ENCODE data around the gene CSAG2.
"Not testable (repeated sequence)": the region's sequence is repeated elsewhere in the genome, so short reads cannot be mapped to it uniquely, and the experiment has no call there.

The CSAG2 gene

GRCh38 chrX:152709173-152709572 lies at the start of gene CSAG2:
CSAG2 (minus strand) TSS chrX:152709273; CDS start chrX:152709112, 161 bp downstream.
- DNase-seq (ENCODE audit: low spot score) = not testable (repeated sequence)

- not testable (repeated sequence) for DNase-seq (ENCODE audit: low spot score)
Observed at GRCh38 chrX:152754871-152755270, 45.8 kb upstream of the CSAG2 start.

- not testable (repeated sequence) for DNase-seq (ENCODE audit: low spot score)
Observed at GRCh38 chrX:152753686-152754650, 44.9 kb upstream of the CSAG2 start, which contains the start of gene MAGEA2. MAGEA2 (minus strand) TSS chrX:152753842; CDS start chrX:152751363, 2,479 bp downstream.

- no peak for DNase-seq (ENCODE audit: low spot score)
Observed at GRCh38 chrX:152738560-152738959, 29.5 kb upstream of the CSAG2 start.

GRCh38 chrX:152736528-152736927 lies 27.5 kb upstream of the CSAG2 start:
- DNase-seq (ENCODE audit: low spot score) = not testable (repeated sequence)

- DNase-seq (ENCODE audit: low spot score) = no peak
Observed at GRCh38 chrX:152735860-152736511, 26.9 kb upstream of the CSAG2 start.

GRCh38 chrX:152735101-152735500 lies 26.0 kb upstream of the CSAG2 start:
- DNase-seq (ENCODE audit: low spot score) = no peak

- DNase-seq (ENCODE audit: low spot score) = not testable (repeated sequence)
Observed at GRCh38 chrX:152734143-152734858, 25.2 kb upstream of the CSAG2 start.

GRCh38 chrX:152733261-152733975 lies 24.3 kb upstream of the CSAG2 start, which contains the start of the genes CSAG1 and MAGEA12:
CSAG1 (minus strand) TSS chrX:152733721; CDS start chrX:152732460, 1,261 bp downstream.
MAGEA12 (plus strand) TSS chrX:152733757; CDS start chrX:152736162, 2,405 bp downstream.
- DNase-seq (ENCODE audit: low spot score) = no peak

GRCh38 chrX:152725409-152725808 lies 16.3 kb upstream of the CSAG2 start:
- no peak for DNase-seq (ENCODE audit: low spot score)

- DNase-seq (ENCODE audit: low spot score) = not testable (repeated sequence)
Observed at GRCh38 chrX:152713815-152714787, 5.0 kb upstream of the CSAG2 start, which contains the start of gene MAGEA2B. MAGEA2B (plus strand) TSS chrX:152714628; CDS start chrX:152717107, 2,479 bp downstream.

GRCh38 chrX:152713195-152713594 lies 4.1 kb upstream of the CSAG2 start:
- DNase-seq (ENCODE audit: low spot score) = not testable (repeated sequence)

GRCh38 chrX:152706500-152706899 lies 2.6 kb downstream of the CSAG2 start:
- not testable (repeated sequence) for DNase-seq (ENCODE audit: low spot score)

GRCh38 chrX:152700390-152700789 lies 8.7 kb downstream of the CSAG2 start:
- DNase-seq (ENCODE audit: low spot score) = not testable (repeated sequence)

- not testable (repeated sequence) for DNase-seq (ENCODE audit: low spot score)
Observed at GRCh38 chrX:152697952-152698931, 10.8 kb downstream of the CSAG2 start, which contains the start of gene MAGEA3. MAGEA3 (plus strand) TSS chrX:152698794; CDS start chrX:152700833, 2,039 bp downstream.

- not testable (repeated sequence) for DNase-seq (ENCODE audit: low spot score)
Observed at GRCh38 chrX:152681012-152681411, 28.1 kb downstream of the CSAG2 start.

- not testable (repeated sequence) for DNase-seq (ENCODE audit: low spot score)
Observed at GRCh38 chrX:152674652-152675051, 34.4 kb downstream of the CSAG2 start.

GRCh38 chrX:152674135-152674534 lies 34.9 kb downstream of the CSAG2 start:
- no peak for DNase-seq (ENCODE audit: low spot score)

All from hepatic stellate cell (primary cell).